Esophagus squamous epithelium (tissue), 5 donors: ENCODE data around the gene RALGPS1. TPM values are rescaled to one million over a fixed set of nuclear protein-coding genes. Genes with fewer than 3 reads are reported as not detected.

Source experiments
- DNase-seq: peaks from one replicate; lab custom pipeline; 2025; lab: John Stamatoyannopoulos, UW
- H3K27ac ChIP-seq, 4 donors: fragments of 200-600 bp; sonication (generic); one replicate each; pipeline ENCODE4 v1.5.1; 2016 to 2019; ENCODE audit warnings: mild to moderate bottlenecking in 1 of 4
- H3K27me3 ChIP-seq, 4 donors: fragments of 200-600 bp; sonication (generic); 1 replicate in 3 of 4; 2 replicates in 1 of 4; pipeline versions ENCODE4 v1.5.1 to v1.6.0; 2017 to 2021; ENCODE audit warnings: antibody characterized with exemption in 1 of 4
- H3K36me3 ChIP-seq, 3 donors: fragments of 200-600 bp; sonication (generic); one replicate each; pipeline ENCODE4 v1.5.1; 2016 to 2019
- H3K4me1 ChIP-seq, 3 donors: fragments of 200-600 bp; sonication (generic); one replicate each; pipeline ENCODE4 v1.5.1; 2017 to 2019
- H3K4me3 ChIP-seq, 4 donors: fragments of 200-600 bp; sonication (generic); 1 replicate in 3 of 4; 2 replicates in 1 of 4; pipeline ENCODE4 v1.5.1; 2016 to 2019; ENCODE audit warnings: mild to moderate bottlenecking in 2 of 4, moderate library complexity in 1 of 4
- H3K9me3 ChIP-seq, 3 donors: fragments of 200-600 bp; sonication (generic); one replicate each; pipeline ENCODE4 v1.5.1; 2016 to 2019
- CTCF ChIP-seq, 6 experiments: fragments of 450-650 bp in 4 of 6; fragments of 200-600 bp in 2 of 6; sonication (generic) in 2 of 6; IDR thresholded peaks; one replicate each; pipeline ENCODE4 v1.5.1; 2016 to 2019; ENCODE audit warnings: antibody characterized with exemption in 6 of 6, mild to moderate bottlenecking in 4 of 6, moderate library complexity in 4 of 6
- POLR2A ChIP-seq, 4 donors: fragments of 450-650 bp; IDR thresholded peaks; one replicate each; pipeline ENCODE4 v1.6.1; 2017; ENCODE audit warnings: antibody characterized with exemption in 4 of 4, mild to moderate bottlenecking in 4 of 4, moderate library complexity in 3 of 4
- WGBS, 2 donors: methylation state at CpG; one replicate each; pipeline ENCODE4 v1.1.5; 2018; 5-methylcytosine and 5-hydroxymethylcytosine counted together
- intact Hi-C: fragments of 100-400 bp; cut with DNase I; formaldehyde crosslinking; loops from one replicate; pipeline ENCODE4 v1.15.0; 2022
- total RNA-seq, 4 donors: library from RNA; depleted of rRNA; stranded (reverse); fragments of >200 nt; gene quantifications; one replicate each; pipeline ENCODE4 v1.1.0, GENCODE V29; 2016
- donor health status: DM: yes; HTN: yes; CAD: no.

RALGPS1 gene
- total RNA-seq, 4 donors from 2014 or later = 3.0 to 16.4 (median 10.6) TPM

GRCh38 chr9:127132921-127133647, 218.5 kb downstream of the RALGPS1 start:
- no peak for DNase-seq
- Histone ChIP-seq H3K27ac (peak overlapping the region; percentile 73 to 94 (median 85)), H3K4me1 (peaks cover 50 to 84% (median 69%) of the 10 kb centered on the region in 3 donors), H3K4me3 (peak overlapping the region in 1 of 4 donors; percentile 12), H3K36me3 (no peaks in the 10 kb centered on the region), H3K27me3 (no peaks in the 10 kb centered on the region), H3K9me3 (no peaks in the 10 kb centered on the region)
- 30 to 32% methylated on average over 7 to 11 of the region's 15 CpGs for WGBS, 2 donors
- TF ChIP-seq POLR2A (IDR thresholded peaks at IDR 0.05) (no peak), CTCF (IDR thresholded peaks at IDR 0.05) (no peak)
- intact Hi-C loops = no loop called here

- WGBS, 2 donors = 26 to 53% methylated on average over 11 to 12 of the region's 13 CpGs
Measured at GRCh38 chr9:127133739-127134167, 219.2 kb downstream of the RALGPS1 start.

GRCh38 chr9:127135056-127135745, 220.6 kb downstream of the RALGPS1 start:
- Histone ChIP-seq H3K27me3 (no peaks in the 10 kb centered on the region), H3K27ac (peak overlapping the region; percentile 73 to 94 (median 85)), H3K4me1 (peaks cover 31 to 71% (median 53%) of the 10 kb centered on the region in 3 donors), H3K4me3 (no peak overlapping the region), H3K9me3 (no peaks in the 10 kb centered on the region), H3K36me3 (no peaks in the 10 kb centered on the region)
- intact Hi-C loops = no loop called here
- DNase-seq = no peak
- 70 to 92% methylated on average over 2 of the region's 4 CpGs for WGBS, 2 donors
- TF ChIP-seq POLR2A (IDR thresholded peaks at IDR 0.05) = no peak
- no peak for TF ChIP-seq CTCF (IDR thresholded peaks at IDR 0.05)

More at GRCh38 chr9:127133739-127134167, 219.2 kb downstream of the RALGPS1 start:
- no peak for DNase-seq
- peak overlapping the region in 1 of 4 donors; percentile 12 for H3K4me3 ChIP-seq
- peak overlapping the region; percentile 73 to 94 (median 85) for H3K27ac ChIP-seq
- no peaks in the 10 kb centered on the region for H3K36me3 ChIP-seq
- no peak for TF ChIP-seq CTCF (IDR thresholded peaks at IDR 0.05)
- TF ChIP-seq POLR2A (IDR thresholded peaks at IDR 0.05) = no peak
- H3K9me3 ChIP-seq = no peaks in the 10 kb centered on the region
- peaks cover 43 to 78% (median 63%) of the 10 kb centered on the region in 3 donors for H3K4me1 ChIP-seq
- intact Hi-C loops = no loop called here
- H3K27me3 ChIP-seq = no peaks in the 10 kb centered on the region

- H3K9me3 ChIP-seq = no peaks in the 10 kb centered on the region
- H3K27me3 ChIP-seq = no peaks in the 10 kb centered on the region
- TF ChIP-seq CTCF (IDR thresholded peaks at IDR 0.05) (no peak), POLR2A (IDR thresholded peaks at IDR 0.05) (no peak)
- intact Hi-C loops = no loop called here
- no peak for DNase-seq
- peaks cover 21 to 60% (median 42%) of the 10 kb centered on the region in 3 donors for H3K4me1 ChIP-seq
- H3K27ac ChIP-seq = peak overlapping the region in 2 of 4 donors; percentile 4 to 94
- H3K36me3 ChIP-seq = no peaks in the 10 kb centered on the region
- WGBS, 2 donors = 71 to 90% methylated on average over 6 of the region's 8 CpGs
- no peak overlapping the region for H3K4me3 ChIP-seq
Measured at GRCh38 chr9:127136081-127136879, 221.7 kb downstream of the RALGPS1 start.
